Measurements from ENCODE around the gene TMPO.

GRCh38 chr12:98503592-98504367, 11.6 kb upstream of the TMPO start:
- TF ChIP-seq, protein P1, sequence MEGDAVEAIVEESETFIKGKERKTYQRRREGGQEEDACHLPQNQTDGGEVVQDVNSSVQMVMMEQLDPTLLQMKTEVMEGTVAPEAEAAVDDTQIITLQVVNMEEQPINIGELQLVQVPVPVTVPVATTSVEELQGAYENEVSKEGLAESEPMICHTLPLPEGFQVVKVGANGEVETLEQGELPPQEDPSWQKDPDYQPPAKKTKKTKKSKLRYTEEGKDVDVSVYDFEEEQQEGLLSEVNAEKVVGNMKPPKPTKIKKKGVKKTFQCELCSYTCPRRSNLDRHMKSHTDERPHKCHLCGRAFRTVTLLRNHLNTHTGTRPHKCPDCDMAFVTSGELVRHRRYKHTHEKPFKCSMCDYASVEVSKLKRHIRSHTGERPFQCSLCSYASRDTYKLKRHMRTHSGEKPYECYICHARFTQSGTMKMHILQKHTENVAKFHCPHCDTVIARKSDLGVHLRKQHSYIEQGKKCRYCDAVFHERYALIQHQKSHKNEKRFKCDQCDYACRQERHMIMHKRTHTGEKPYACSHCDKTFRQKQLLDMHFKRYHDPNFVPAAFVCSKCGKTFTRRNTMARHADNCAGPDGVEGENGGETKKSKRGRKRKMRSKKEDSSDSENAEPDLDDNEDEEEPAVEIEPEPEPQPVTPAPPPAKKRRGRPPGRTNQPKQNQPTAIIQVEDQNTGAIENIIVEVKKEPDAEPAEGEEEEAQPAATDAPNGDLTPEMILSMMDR (conservative IDR thresholded peaks at IDR 0.05 in 1 of 2, IDR thresholded peaks at IDR 0.05 in 1 of 2; ENCODE audit: extremely low read depth in 1 of 2, insufficient read depth in 1 of 2, low read depth in 1 of 2, low read length in 2 of 2): no peak
- no peak for TF ChIP-seq EZH2 (IDR thresholded peaks at IDR 0.05; ENCODE audit: borderline replicate concordance, low read length)

Measured in mammary epithelial cell (primary cell).